Body of pancreas (tissue), 4 donors: Measurements from ENCODE around the gene CFAP97D1. TPM values are rescaled to one million over a fixed set of nuclear protein-coding genes. Genes with fewer than 3 reads are reported as not detected.
A peak's percentile ranks its signal among the peaks of the same experiment; 100 is the strongest.

Experiments
- ATAC-seq: fragments of 150-250 bp; one replicate; pipeline ENCODE4 v1.9.1; 2016
- DNase-seq, 4 donors: peaks; one replicate each; pipeline ENCODE4 v3.0.0-alpha.2; 2019
- H3K27ac ChIP-seq, 4 donors: fragments of 200-600 bp; sonication (generic); 1 replicate in 3 of 4; 2 replicates in 1 of 4; pipeline versions ENCODE4 v1.5.1 to v1.6.1; 2016 to 2019; ENCODE audit warnings: mild to moderate bottlenecking in 1 of 4, mixed read lengths in 1 of 4, moderate library complexity in 1 of 4
- H3K27me3 ChIP-seq, 2 donors: fragments of 200-600 bp; sonication (generic); one replicate each; pipeline ENCODE4 v1.6.0; 2016; ENCODE audit warnings: mild to moderate bottlenecking in 1 of 2
- H3K36me3 ChIP-seq, 2 donors: fragments of 200-600 bp; sonication (generic); replicated peaks in 1 of 2; 2 replicates each; pipeline ENCODE4 v1.5.1; 2016; ENCODE audit warnings: low read depth in 2 of 2; ENCODE audit not compliant: insufficient read depth in 1 of 2
- H3K4me1 ChIP-seq: fragments of 200-600 bp; sonication (generic); one replicate; pipeline ENCODE4 v1.6.0; 2016
- H3K4me3 ChIP-seq, 2 donors: fragments of 200-600 bp; sonication (generic); 1 replicate in 1 of 2; 2 replicates in 1 of 2; pipeline ENCODE4 v1.5.1; 2016 to 2019
- H3K9me3 ChIP-seq, 3 donors: fragments of 200-600 bp; sonication (generic); 1 replicate in 2 of 3; 2 replicates in 1 of 3; pipeline ENCODE4 v1.5.1; 2016
- CTCF ChIP-seq, 7 experiments: fragments of 450-650 bp in 4 of 7; fragments of 200-600 bp in 3 of 7; sonication (generic) in 3 of 7; IDR thresholded peaks; one replicate each; pipeline ENCODE4 v1.5.1; 2016 to 2019; ENCODE audit warnings: antibody characterized with exemption in 7 of 7
- POLR2A ChIP-seq, 3 donors: fragments of 450-650 bp; IDR thresholded peaks; one replicate each; pipeline ENCODE4 v1.6.1; 2016; ENCODE audit warnings: antibody characterized with exemption in 3 of 3, mild to moderate bottlenecking in 2 of 3
- WGBS, 2 donors: methylation state at CpG; one replicate each; pipeline ENCODE4 v1.1.5; 2017; 5-methylcytosine and 5-hydroxymethylcytosine counted together
- intact Hi-C: fragments of 100-400 bp; cut with DNase I; formaldehyde crosslinking; loops from one replicate; pipeline ENCODE4 v1.15.1; 2023
- total RNA-seq, 2 donors: library from RNA; depleted of rRNA; stranded (reverse); fragments of >200 nt; gene quantifications; one replicate each; pipeline ENCODE4 v1.1.0, GENCODE V29; 2016

Gene CFAP97D1
- total RNA-seq, 2 donors from 2014 or later, result not detected

- Histone ChIP-seq H3K4me1 (peaks cover 19% of the 10 kb centered on the region), H3K36me3 (peaks cover 0 to 18% of the 10 kb centered on the region in 2 donors), H3K4me3 (no peak overlapping the region), H3K27ac (peak overlapping the region in 1 of 4 donors; percentile 17), H3K9me3 (no peaks in the 10 kb centered on the region), H3K27me3 (no peaks in the 10 kb centered on the region)
- no peak for TF ChIP-seq POLR2A (IDR thresholded peaks at IDR 0.05)
- no peak for TF ChIP-seq CTCF (IDR thresholded peaks at IDR 0.05)
- intact Hi-C loops, result no loop called here
- WGBS, 2 donors, result 91 to 92% methylated on average over 7 of the region's 7 CpGs
- ATAC-seq, result no peak
- DNase-seq, result no peak
These were observed 11.3 kb upstream of the CFAP97D1 start for GRCh38 chr17:43768943-43769342.

- Histone ChIP-seq H3K9me3 (no peaks in the 10 kb centered on the region), H3K36me3 (peaks cover 0 to 21% of the 10 kb centered on the region in 2 donors), H3K4me3 (no peak overlapping the region), H3K27me3 (no peaks in the 10 kb centered on the region), H3K27ac (no peak overlapping the region), H3K4me1 (peaks cover 19% of the 10 kb centered on the region)
- TF ChIP-seq POLR2A (IDR thresholded peaks at IDR 0.05) (no peak), CTCF (IDR thresholded peaks at IDR 0.05) (no peak)
- WGBS, 2 donors, result 89 to 95% methylated on average over 8 to 16 of the region's 16 CpGs
- ATAC-seq (no peak), DNase-seq (no peak)
- intact Hi-C loops, result no loop called here
These were observed 10.8 kb upstream of the CFAP97D1 start for GRCh38 chr17:43769426-43769825.

GRCh38 chr17:43769859-43770258 is 10.4 kb upstream of the CFAP97D1 start:
- WGBS, 2 donors, result 95 to 96% methylated on average over 11 of the region's 11 CpGs
- no peak for ATAC-seq
- TF ChIP-seq CTCF (IDR thresholded peaks at IDR 0.05) (no peak), POLR2A (IDR thresholded peaks at IDR 0.05) (no peak)
- intact Hi-C loops, result no loop called here
- DNase-seq, result no peak
- Histone ChIP-seq H3K27me3 (no peaks in the 10 kb centered on the region), H3K27ac (no peak overlapping the region), H3K4me3 (no peak overlapping the region), H3K4me1 (peaks cover 19% of the 10 kb centered on the region), H3K36me3 (peaks cover 0 to 21% of the 10 kb centered on the region in 2 donors), H3K9me3 (no peaks in the 10 kb centered on the region)

GRCh38 chr17:43770957-43771356 is 9.3 kb upstream of the CFAP97D1 start:
- H3K27me3 ChIP-seq, result no peaks in the 10 kb centered on the region
- peaks cover 0 to 21% of the 10 kb centered on the region in 2 donors for H3K36me3 ChIP-seq
- no peak overlapping the region for H3K4me3 ChIP-seq
- 80 to 89% methylated on average over 2 of the region's 2 CpGs for WGBS, 2 donors
- ATAC-seq, result no peak
- intact Hi-C loops, result no loop called here
- DNase-seq, result no peak
- no peak overlapping the region for H3K27ac ChIP-seq
- no peak for TF ChIP-seq POLR2A (IDR thresholded peaks at IDR 0.05)
- no peak for TF ChIP-seq CTCF (IDR thresholded peaks at IDR 0.05)
- H3K4me1 ChIP-seq, result peaks cover 19% of the 10 kb centered on the region
- no peaks in the 10 kb centered on the region for H3K9me3 ChIP-seq

- ATAC-seq, result no peak
- intact Hi-C loops, result no loop called here
- Histone ChIP-seq H3K27ac (no peak overlapping the region), H3K27me3 (no peaks in the 10 kb centered on the region), H3K4me1 (peaks cover 22% of the 10 kb centered on the region), H3K4me3 (no peak overlapping the region), H3K9me3 (no peaks in the 10 kb centered on the region), H3K36me3 (peaks cover 0 to 21% of the 10 kb centered on the region in 2 donors)
- no peak for DNase-seq
- TF ChIP-seq CTCF (IDR thresholded peaks at IDR 0.05) (no peak), POLR2A (IDR thresholded peaks at IDR 0.05) (no peak)
- 87 to 89% methylated on average over 9 of the region's 9 CpGs for WGBS, 2 donors
These were observed 8.8 kb upstream of the CFAP97D1 start for GRCh38 chr17:43771463-43771862.
